ENCODE results near the gene AVPR1A.
A peak's percentile ranks its signal among the peaks of the same experiment; 100 is the strongest.
"Not testable (repeated sequence)": the region's sequence is repeated elsewhere in the genome, so short reads cannot be mapped to it uniquely, and the experiment has no call there.

AVPR1A gene

GRCh38 chr12:63150713-63151622 lies at the start of gene AVPR1A:
Gene AVPR1A (minus strand): TSS chr12:63151201. CDS start chr12:63150836, 365 bp downstream.
- FAIRE-seq (no peak), DNase-seq (ENCODE audit: low spot score) (no peak)

DNA sequence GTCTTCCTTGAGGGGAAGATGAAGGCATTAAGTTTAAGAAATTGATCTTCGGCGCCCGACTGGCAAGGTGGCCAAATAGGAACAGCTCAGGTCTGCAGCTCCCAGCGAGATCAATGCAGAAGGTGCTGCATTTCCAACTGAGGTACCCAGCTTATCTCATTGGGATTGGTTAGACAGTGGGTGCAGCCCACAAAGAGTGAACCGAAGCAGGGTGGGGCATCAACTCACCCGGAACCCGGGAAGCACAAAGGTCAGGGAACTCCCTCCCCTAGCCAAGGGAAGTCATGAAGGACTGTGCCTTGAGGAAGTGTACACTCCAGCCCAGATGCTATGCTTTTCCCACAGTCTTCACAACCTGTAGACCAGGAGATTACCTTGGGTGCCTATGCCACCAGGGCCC lies 45.2 kb upstream of the AVPR1A start:
- FAIRE-seq (no peak), DNase-seq (ENCODE audit: low spot score) (no peak)

DNA sequence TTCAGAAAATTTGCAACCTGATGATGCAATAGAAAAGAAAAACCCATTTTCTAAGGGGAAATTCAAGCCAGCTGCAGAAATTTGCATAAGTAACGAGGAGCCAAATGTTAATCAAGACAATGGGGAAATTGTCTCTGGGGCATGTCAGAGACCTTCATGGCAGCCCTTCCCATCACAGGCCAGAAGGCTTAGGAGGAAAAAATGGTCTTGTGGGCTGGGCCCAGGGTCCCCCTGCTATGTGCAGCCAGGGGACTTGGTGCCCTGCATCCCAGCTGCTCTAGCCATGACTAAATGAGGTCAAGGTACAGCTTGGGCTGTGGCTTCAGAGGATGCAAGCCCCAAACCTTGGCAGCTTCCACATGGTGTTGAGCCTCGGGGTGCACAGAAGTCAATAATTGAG lies 28.2 kb upstream of the AVPR1A start:
- DNase-seq (ENCODE audit: low spot score) (no peak), FAIRE-seq (no peak)

- FAIRE-seq: no peak
- DNase-seq (ENCODE audit: low spot score): no peak
These were observed 19.3 kb upstream of the AVPR1A start for GRCh38 chr12:63170321-63170720.

GRCh38 chr12:63167741-63168140 lies 16.7 kb upstream of the AVPR1A start:
- not testable (repeated sequence) for FAIRE-seq; DNase-seq (ENCODE audit: low spot score)

GRCh38 chr12:63164911-63165310 lies 13.9 kb upstream of the AVPR1A start:
- FAIRE-seq: no peak
- no peak for DNase-seq (ENCODE audit: low spot score)

DNA sequence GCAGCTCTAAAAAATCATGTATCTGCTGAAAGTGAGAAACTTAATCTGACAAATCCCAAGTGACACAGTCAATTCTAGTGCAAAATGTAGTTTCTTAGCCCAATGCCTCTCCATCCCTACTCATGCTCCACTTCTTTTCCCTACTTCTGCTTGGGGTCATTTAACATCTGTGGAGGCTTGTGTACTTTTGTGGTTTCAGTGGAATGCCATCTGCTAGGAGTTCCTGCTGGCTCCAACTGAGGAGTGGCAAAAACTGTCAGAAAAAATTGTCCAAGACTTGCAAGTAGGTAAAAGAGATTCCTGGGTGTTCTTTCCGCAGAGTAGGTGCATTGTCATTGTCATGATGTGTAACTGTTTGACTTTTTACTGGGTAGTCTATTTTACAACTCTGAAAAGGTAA lies 12.5 kb upstream of the AVPR1A start:
- DNase-seq (ENCODE audit: low spot score) (no peak), FAIRE-seq (no peak)

DNA sequence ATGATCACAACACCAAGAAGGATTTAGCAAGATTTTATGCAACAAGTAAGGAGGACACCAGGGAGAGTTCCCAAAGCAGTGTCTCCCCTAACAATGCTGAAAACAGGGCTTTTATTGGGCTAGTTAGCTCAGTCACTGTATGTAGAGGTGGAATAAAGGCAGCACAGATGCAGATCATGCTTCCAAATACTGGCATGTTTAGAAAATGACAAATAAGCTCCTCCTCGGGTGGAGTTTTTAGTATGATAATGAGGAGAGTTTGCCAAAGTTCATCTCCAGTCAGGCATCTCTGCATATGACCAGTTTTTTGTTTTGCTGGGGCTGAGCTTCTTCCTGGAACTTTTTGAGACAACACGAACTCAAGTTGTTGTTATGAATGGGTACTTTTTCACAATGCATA lies 4.4 kb upstream of the AVPR1A start:
- no peak for DNase-seq (ENCODE audit: low spot score)
- FAIRE-seq: no peak

- FAIRE-seq (no peak), DNase-seq (ENCODE audit: low spot score) (no peak)
These were observed 3.6 kb upstream of the AVPR1A start for GRCh38 chr12:63154560-63154959.

DNA sequence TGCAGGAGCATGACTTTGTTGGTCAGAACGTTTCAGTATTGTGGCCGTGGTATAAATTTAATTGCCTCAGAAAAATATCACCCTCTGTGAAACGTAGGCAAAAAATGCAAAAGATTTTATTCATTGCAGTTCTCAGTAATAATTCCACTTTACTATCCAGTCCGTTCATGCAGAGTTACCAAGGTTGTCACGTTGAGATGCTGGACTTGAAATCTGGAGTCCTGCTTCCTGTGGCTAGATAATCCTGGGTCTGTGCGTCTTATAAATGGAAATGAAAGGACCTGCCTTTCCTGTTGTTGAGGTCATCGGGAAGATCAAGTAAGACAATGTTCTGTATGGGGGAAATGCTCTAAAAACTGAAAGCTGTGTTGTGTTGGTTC lies 1.3 kb upstream of the AVPR1A start:
- no peak for DNase-seq (ENCODE audit: low spot score)
- peak; percentile 30 for FAIRE-seq

GRCh38 chr12:63151623-63152320 lies 771 bp upstream of the AVPR1A start:
- DNase-seq (ENCODE audit: low spot score): peak; percentile 69
- FAIRE-seq: no peak

DNA sequence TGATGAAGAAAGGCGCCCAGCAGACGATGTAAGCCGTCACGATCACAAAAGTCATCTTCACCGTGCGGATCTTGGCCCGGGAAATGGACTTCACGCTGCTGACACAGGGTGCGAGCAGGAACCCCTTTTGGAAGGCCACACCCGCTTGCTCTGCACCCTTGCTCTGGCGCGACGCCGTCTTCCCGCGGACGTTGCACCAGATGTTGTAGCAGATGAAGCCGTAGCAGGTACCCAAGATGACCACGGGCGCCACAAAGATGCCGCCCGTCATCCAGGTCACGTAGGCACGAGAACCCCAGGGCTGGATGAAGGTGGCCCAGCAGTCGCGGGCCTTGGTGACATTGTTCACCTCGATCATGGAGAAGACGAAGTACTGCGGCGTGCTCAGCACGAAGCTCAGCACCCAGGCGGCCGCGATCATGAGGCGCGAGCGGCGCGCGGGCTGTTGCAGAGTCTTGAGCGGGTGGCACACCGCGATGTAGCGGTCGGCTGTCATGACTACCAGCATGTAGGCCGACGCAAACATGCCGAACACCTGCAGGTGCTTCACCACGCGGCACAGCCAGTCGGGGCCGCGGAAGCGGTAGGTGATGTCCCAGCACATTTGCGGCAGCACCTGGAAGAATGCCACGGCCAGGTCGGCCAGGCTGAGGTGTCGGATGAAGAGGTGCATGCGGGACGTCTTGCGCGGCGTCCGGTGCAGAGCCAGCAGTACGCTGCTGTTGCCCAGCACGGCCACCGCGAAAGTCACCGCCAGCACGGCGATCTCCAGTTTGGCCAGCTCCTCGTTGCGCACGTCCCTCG lies 890 bp downstream of the AVPR1A start:
- DNase-seq (ENCODE audit: low spot score): no peak
- no peak for FAIRE-seq

- no peak for FAIRE-seq
- no peak for DNase-seq (ENCODE audit: low spot score)
These were observed 6.4 kb downstream of the AVPR1A start for GRCh38 chr12:63144556-63144955.

GRCh38 chr12:63138488-63138887 lies 12.5 kb downstream of the AVPR1A start:
- DNase-seq (ENCODE audit: low spot score) (no peak), FAIRE-seq (no peak)

DNA sequence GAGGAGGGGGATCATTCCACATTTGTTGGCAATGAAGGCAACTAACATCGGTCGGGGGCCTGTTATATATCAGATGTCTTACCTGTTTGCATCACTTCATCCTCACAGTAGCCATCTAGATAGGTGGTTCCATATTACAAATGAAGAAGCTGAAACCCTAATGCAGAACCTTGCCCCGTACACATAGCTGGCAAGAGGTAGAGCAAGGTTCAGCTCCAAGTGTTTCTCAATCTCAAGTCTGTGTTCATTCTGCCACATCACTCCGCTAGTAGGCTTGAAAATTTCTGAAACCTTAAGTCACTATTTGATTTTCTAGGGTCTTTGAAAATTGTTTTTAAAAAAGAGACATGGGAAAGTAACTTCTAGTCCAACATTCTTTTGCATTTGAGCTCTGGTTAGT lies 17.0 kb downstream of the AVPR1A start:
- FAIRE-seq (no peak), DNase-seq (ENCODE audit: low spot score) (no peak)

- DNase-seq (ENCODE audit: low spot score): no peak
- FAIRE-seq: no peak
These were observed 18.8 kb downstream of the AVPR1A start for GRCh38 chr12:63132201-63132600.

- no peak for FAIRE-seq
- DNase-seq (ENCODE audit: low spot score): no peak
These were observed 21.1 kb downstream of the AVPR1A start for GRCh38 chr12:63129927-63130326.

DNA sequence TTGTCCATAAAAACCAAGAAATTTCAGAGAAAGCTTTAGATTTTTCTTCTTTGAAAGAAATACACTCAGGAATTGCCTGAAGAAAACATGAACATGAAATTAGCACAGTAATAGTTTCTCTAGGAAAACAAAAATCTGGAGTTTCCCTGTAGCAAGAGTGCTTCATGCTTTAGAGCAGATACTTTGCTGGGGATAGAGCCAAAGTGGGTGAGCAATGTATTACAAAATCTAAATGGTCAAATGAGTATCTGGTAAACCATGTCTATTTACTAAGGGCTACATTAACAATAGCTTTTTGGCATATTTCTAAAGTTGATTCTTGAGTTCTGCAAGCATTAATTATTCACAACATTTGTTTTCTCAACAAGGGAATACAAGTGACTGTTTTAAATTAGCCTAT lies 26.2 kb downstream of the AVPR1A start:
- DNase-seq (ENCODE audit: low spot score) (no peak), FAIRE-seq (no peak)

GRCh38 chr12:63103494-63104131 lies 47.4 kb downstream of the AVPR1A start:
- peak; percentile 31 for DNase-seq (ENCODE audit: low spot score)
- FAIRE-seq: no peak

- no peak for FAIRE-seq
- no peak for DNase-seq (ENCODE audit: low spot score)
These were observed 49.1 kb downstream of the AVPR1A start for GRCh38 chr12:63101920-63102319.

DNA sequence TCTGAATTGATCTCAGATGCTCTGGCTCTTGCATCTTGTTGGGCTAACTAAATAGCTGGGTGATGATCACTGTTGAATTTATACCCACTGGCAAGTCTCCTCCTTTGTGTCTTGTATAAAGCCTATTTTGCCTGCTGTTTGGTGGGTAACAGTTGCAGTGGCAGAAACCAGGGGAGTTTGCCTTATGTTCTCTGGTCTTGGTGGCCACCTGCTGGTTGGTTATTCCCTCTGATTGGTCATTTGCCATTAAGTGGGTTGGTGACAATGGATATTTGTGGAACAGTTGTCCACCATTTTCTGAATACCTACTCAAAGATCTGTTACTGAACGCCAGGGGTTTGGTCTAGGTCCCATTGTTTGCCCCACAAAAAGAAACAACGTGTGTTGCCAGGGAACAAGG lies 52.1 kb downstream of the AVPR1A start:
- no peak for FAIRE-seq

More for the DNA sequence above, 52.1 kb downstream of the AVPR1A start:
- peak; percentile 11 for DNase-seq (ENCODE audit: low spot score)

All from urothelium cell line (cell line).